GM19239 (cell line): ENCODE results near the gene RRAGD.
"Not testable (repeated sequence)": the region's sequence is repeated elsewhere in the genome, so short reads cannot be mapped to it uniquely, and the experiment has no call there.

Experiments used
- DNase-seq: peaks from one replicate; pipeline ENCODE4 v3.0.0; 2011; ENCODE audit warnings: low spot score; ENCODE audit not compliant: insufficient read length
- FAIRE-seq: peaks from 2 replicates; lab custom pipeline; 2011; peaks lifted over from hg19 to GRCh38; lab: Jason Lieb, UNC

RRAGD gene

GRCh38 chr6:89414215-89414614 is 2.1 kb upstream of the RRAGD start:
- no peak for DNase-seq
- no peak for FAIRE-seq

- no peak for FAIRE-seq
- DNase-seq: no peak
These were observed 930 bp upstream of the RRAGD start for GRCh38 chr6:89413006-89413400.

- FAIRE-seq (no peak), DNase-seq (peak; percentile 39)
These were observed 665 bp downstream of the RRAGD start for GRCh38 chr6:89411145-89412070.

- FAIRE-seq: no peak
These were observed 1.3 kb downstream of the RRAGD start for GRCh38 chr6:89410788-89411144.

GRCh38 chr6:89410231-89410761 is 1.8 kb downstream of the RRAGD start:
- peak; percentile 89 for FAIRE-seq
- no peak for DNase-seq

More at GRCh38 chr6:89410788-89411144, 1.3 kb downstream of the RRAGD start:
- DNase-seq: no peak

GRCh38 chr6:89409461-89410035 is 2.5 kb downstream of the RRAGD start:
- FAIRE-seq (no peak), DNase-seq (no peak)

GRCh38 chr6:89406141-89406540 is 5.9 kb downstream of the RRAGD start:
- FAIRE-seq (no peak), DNase-seq (no peak)

GRCh38 chr6:89404512-89404911 is 7.6 kb downstream of the RRAGD start:
- no peak for FAIRE-seq

GRCh38 chr6:89402776-89403175 is 9.3 kb downstream of the RRAGD start:
- no peak for DNase-seq
- FAIRE-seq: no peak

More at GRCh38 chr6:89404512-89404911, 7.6 kb downstream of the RRAGD start:
- DNase-seq: no peak

- FAIRE-seq (no peak), DNase-seq (no peak)
These were observed 11.1 kb downstream of the RRAGD start for GRCh38 chr6:89400912-89401399.

GRCh38 chr6:89400050-89400449 is 12.0 kb downstream of the RRAGD start:
- FAIRE-seq (no peak), DNase-seq (no peak)

- no peak for FAIRE-seq
These were observed 13.1 kb downstream of the RRAGD start for GRCh38 chr6:89398762-89399525.

GRCh38 chr6:89397884-89398283 is 14.2 kb downstream of the RRAGD start:
- DNase-seq, FAIRE-seq: not testable (repeated sequence)

More at GRCh38 chr6:89398762-89399525, 13.1 kb downstream of the RRAGD start:
- no peak for DNase-seq

GRCh38 chr6:89393659-89394058 is 18.4 kb downstream of the RRAGD start:
- no peak for FAIRE-seq
- DNase-seq: no peak

GRCh38 chr6:89392823-89393222 is 19.2 kb downstream of the RRAGD start:
- no peak for DNase-seq
- peak; percentile 54 for FAIRE-seq

- no peak for FAIRE-seq
- no peak for DNase-seq
These were observed 23.2 kb downstream of the RRAGD start for GRCh38 chr6:89388846-89389245.

GRCh38 chr6:89387516-89388201 is 24.4 kb downstream of the RRAGD start:
- peak; percentile 95 for FAIRE-seq
- peak; percentile 43 for DNase-seq

- no peak for FAIRE-seq
These were observed 25.1 kb downstream of the RRAGD start for GRCh38 chr6:89386917-89387491.

GRCh38 chr6:89385846-89386245 is 26.2 kb downstream of the RRAGD start:
- DNase-seq (no peak), FAIRE-seq (no peak)

More at GRCh38 chr6:89386917-89387491, 25.1 kb downstream of the RRAGD start:
- no peak for DNase-seq
